Measurements from ENCODE around the gene CLEC6A. TPM values are rescaled to one million over a fixed set of nuclear protein-coding genes. Genes with fewer than 3 reads are reported as not detected.

CLEC6A gene
- total RNA-seq, 1 donor from 2014 or later, result not detected

GRCh38 chr12:8508223-8508622, 52.5 kb downstream of the CLEC6A start:
- no peaks in the 10 kb centered on the region for H3K9me3 ChIP-seq (ENCODE audit: low read depth)
- H3K27ac ChIP-seq, result no peak overlapping the region
- H3K27me3 ChIP-seq, result no peaks in the 10 kb centered on the region
- Mint-ChIP-seq H3K27ac (no peak overlapping the region), H3K4me3 (no peak overlapping the region), H3K9me3 (no peaks in the 10 kb centered on the region), H3K4me1 (peaks cover 15% of the 10 kb centered on the region), H3K27me3 (ENCODE audit: insufficient read depth, low read depth) (no peaks in the 10 kb centered on the region), H3K36me3 (no peaks in the 10 kb centered on the region)
- no peak overlapping the region for H3K4me2 ChIP-seq
- H3K36me3 ChIP-seq, result no peaks in the 10 kb centered on the region
- no peaks in the 10 kb centered on the region for H3K79me2 ChIP-seq (ENCODE audit: low read depth)
- H4K20me1 ChIP-seq (ENCODE audit: low read depth), result no peaks in the 10 kb centered on the region
- H3K4me1 ChIP-seq, result no peaks in the 10 kb centered on the region
- TF ChIP-seq CTCF (IDR thresholded peaks at IDR 0.05) (no peak), EZH2 (IDR thresholded peaks at IDR 0.05) (no peak), EZH2phosphoT487 (IDR thresholded peaks at IDR 0.05) (no peak)
- no peak overlapping the region for H2AFZ ChIP-seq (replicated peaks)
- H3F3A ChIP-seq (ENCODE audit: low read depth), result no peaks in the 10 kb centered on the region
- H3K4me3 ChIP-seq, result no peak overlapping the region
- H3K9ac ChIP-seq, result no peak overlapping the region
- DNase-seq (ENCODE audit: low spot score), result no peak

- H3K4me2 ChIP-seq, result no peak overlapping the region
- DNase-seq (ENCODE audit: low spot score), result no peak
- Mint-ChIP-seq H3K36me3 (no peaks in the 10 kb centered on the region), H3K27me3 (ENCODE audit: insufficient read depth, low read depth) (no peaks in the 10 kb centered on the region), H3K4me1 (peaks cover 15% of the 10 kb centered on the region), H3K4me3 (no peak overlapping the region), H3K27ac (no peak overlapping the region), H3K9me3 (no peaks in the 10 kb centered on the region)
- no peak overlapping the region for H3K4me3 ChIP-seq
- H3F3A ChIP-seq (ENCODE audit: low read depth), result no peaks in the 10 kb centered on the region
- no peak for TF ChIP-seq EZH2phosphoT487 (IDR thresholded peaks at IDR 0.05)
- H3K4me1 ChIP-seq, result no peaks in the 10 kb centered on the region
- H3K27me3 ChIP-seq, result no peaks in the 10 kb centered on the region
- H3K27ac ChIP-seq, result no peak overlapping the region
- no peaks in the 10 kb centered on the region for H3K79me2 ChIP-seq (ENCODE audit: low read depth)
- no peak overlapping the region for H2AFZ ChIP-seq (replicated peaks)
- no peak overlapping the region for H3K9ac ChIP-seq
- H4K20me1 ChIP-seq (ENCODE audit: low read depth), result no peaks in the 10 kb centered on the region
- H3K36me3 ChIP-seq, result no peaks in the 10 kb centered on the region
- H3K9me3 ChIP-seq (ENCODE audit: low read depth), result no peaks in the 10 kb centered on the region
Measured at GRCh38 chr12:8508910-8509841, 53.4 kb downstream of the CLEC6A start.

GRCh38 chr12:8513256-8513655, 57.5 kb downstream of the CLEC6A start, which contains the start of gene CLEC4D:
TSS of gene CLEC4D (plus strand) at chr12:8513503. CDS start at chr12:8513733, 230 bp downstream.
- H2AFZ ChIP-seq (replicated peaks), result no peak within 1 kb of the TSS
- no peaks in the 10 kb centered on the region for H3K9me3 ChIP-seq (ENCODE audit: low read depth)
- H3K27ac ChIP-seq, result no peak within 1 kb of the TSS
- Mint-ChIP-seq H3K27ac (no peak within 1 kb of the TSS), H3K36me3 (no peaks in the 10 kb centered on the region), H3K4me1 (peaks cover 9% of the 10 kb centered on the region), H3K27me3 (ENCODE audit: insufficient read depth, low read depth) (peaks cover 2% of the 10 kb centered on the region), H3K4me3 (no peak within 1 kb of the TSS), H3K9me3 (no peaks in the 10 kb centered on the region)
- no peaks in the 10 kb centered on the region for H4K20me1 ChIP-seq (ENCODE audit: low read depth)
- H3K4me1 ChIP-seq, result no peaks in the 10 kb centered on the region
- DNase-seq (ENCODE audit: low spot score), result no peak
- H3K79me2 ChIP-seq (ENCODE audit: low read depth), result no peaks in the 10 kb centered on the region
- H3K4me3 ChIP-seq, result no peak within 1 kb of the TSS
- H3F3A ChIP-seq (ENCODE audit: low read depth), result no peaks in the 10 kb centered on the region
- no peaks in the 10 kb centered on the region for H3K27me3 ChIP-seq
- no peak within 1 kb of the TSS for H3K9ac ChIP-seq
- TF ChIP-seq EZH2phosphoT487 (IDR thresholded peaks at IDR 0.05) (no peak), EZH2 (IDR thresholded peaks at IDR 0.05) (no peak), CTCF (IDR thresholded peaks at IDR 0.05) (no peak)
- no peaks in the 10 kb centered on the region for H3K36me3 ChIP-seq
- no peak within 1 kb of the TSS for H3K4me2 ChIP-seq

- no peaks in the 10 kb centered on the region for H3K9me3 Mint-ChIP-seq
- no peaks in the 10 kb centered on the region for H3K4me1 ChIP-seq
- peaks cover 2% of the 10 kb centered on the region for H3K27me3 Mint-ChIP-seq (ENCODE audit: insufficient read depth, low read depth)
- H3K4me1 Mint-ChIP-seq, result no peaks in the 10 kb centered on the region
- H3K79me2 ChIP-seq (ENCODE audit: low read depth), result no peaks in the 10 kb centered on the region
- DNase-seq (ENCODE audit: low spot score), result no peak
- H3K27ac Mint-ChIP-seq, result no peak overlapping the region
- H3K4me2 ChIP-seq, result no peak overlapping the region
- no peaks in the 10 kb centered on the region for H4K20me1 ChIP-seq (ENCODE audit: low read depth)
- no peak overlapping the region for H3K27ac ChIP-seq
- no peaks in the 10 kb centered on the region for H3K36me3 Mint-ChIP-seq
- H3K27me3 ChIP-seq, result no peaks in the 10 kb centered on the region
- H3K9ac ChIP-seq, result no peak overlapping the region
- no peaks in the 10 kb centered on the region for H3K9me3 ChIP-seq (ENCODE audit: low read depth)
- no peak overlapping the region for H3K4me3 ChIP-seq
- no peak overlapping the region for H2AFZ ChIP-seq (replicated peaks)
- H3K4me3 Mint-ChIP-seq, result no peak overlapping the region
- no peaks in the 10 kb centered on the region for H3F3A ChIP-seq (ENCODE audit: low read depth)
- no peaks in the 10 kb centered on the region for H3K36me3 ChIP-seq
- TF ChIP-seq CTCF (IDR thresholded peaks at IDR 0.05) (no peak), EZH2 (IDR thresholded peaks at IDR 0.05) (no peak), EZH2phosphoT487 (IDR thresholded peaks at IDR 0.05) (no peak)
Measured at GRCh38 chr12:8517971-8518370, 62.2 kb downstream of the CLEC6A start.

Data from neural progenitor cell (in vitro differentiated cells).